Measurements from ENCODE around the gene TRMT13. TPM values are rescaled to one million over a fixed set of nuclear protein-coding genes. Genes with fewer than 3 reads are reported as not detected.

Gene TRMT13
- total RNA-seq, 2 donors from 2014 or later: 33.7 to 33.9 TPM

DNA sequence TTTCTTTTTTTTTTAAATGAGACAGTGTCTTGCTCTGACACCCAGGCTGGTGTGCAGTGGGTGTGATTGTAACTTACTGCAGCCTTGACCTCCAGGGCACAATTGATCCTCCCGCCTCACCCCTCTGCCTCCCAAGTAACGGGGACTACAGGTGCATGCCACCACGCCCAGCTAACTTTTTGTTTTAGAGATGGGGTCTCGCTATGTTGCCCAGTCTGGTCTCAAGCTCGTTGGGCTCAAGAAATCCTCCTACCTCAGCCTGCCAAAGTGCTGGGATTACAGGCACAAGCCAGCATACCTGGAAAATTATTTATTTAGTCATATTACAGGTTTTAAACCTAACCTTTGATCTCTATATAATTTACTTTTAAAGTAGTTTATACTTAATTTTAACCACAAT lies 31.7 kb downstream of the TRMT13 start:
- ATAC-seq (no peak), DNase-seq (no peak)
- Histone ChIP-seq H3K27me3 (no peaks in the 10 kb centered on the region), H3K27ac (no peak overlapping the region), H3K36me3 (replicated peaks in 1 of 2; ENCODE audit: insufficient read depth in 1 of 2, low read depth in 2 of 2) (no peaks in the 10 kb centered on the region), H3K4me1 (no peaks in the 10 kb centered on the region), H3K9me3 (no peaks in the 10 kb centered on the region), H3K4me3 (no peak overlapping the region)
- 85 to 92% methylated on average over 5 of the region's 5 CpGs for WGBS, 2 donors
- TF ChIP-seq, protein P1, sequence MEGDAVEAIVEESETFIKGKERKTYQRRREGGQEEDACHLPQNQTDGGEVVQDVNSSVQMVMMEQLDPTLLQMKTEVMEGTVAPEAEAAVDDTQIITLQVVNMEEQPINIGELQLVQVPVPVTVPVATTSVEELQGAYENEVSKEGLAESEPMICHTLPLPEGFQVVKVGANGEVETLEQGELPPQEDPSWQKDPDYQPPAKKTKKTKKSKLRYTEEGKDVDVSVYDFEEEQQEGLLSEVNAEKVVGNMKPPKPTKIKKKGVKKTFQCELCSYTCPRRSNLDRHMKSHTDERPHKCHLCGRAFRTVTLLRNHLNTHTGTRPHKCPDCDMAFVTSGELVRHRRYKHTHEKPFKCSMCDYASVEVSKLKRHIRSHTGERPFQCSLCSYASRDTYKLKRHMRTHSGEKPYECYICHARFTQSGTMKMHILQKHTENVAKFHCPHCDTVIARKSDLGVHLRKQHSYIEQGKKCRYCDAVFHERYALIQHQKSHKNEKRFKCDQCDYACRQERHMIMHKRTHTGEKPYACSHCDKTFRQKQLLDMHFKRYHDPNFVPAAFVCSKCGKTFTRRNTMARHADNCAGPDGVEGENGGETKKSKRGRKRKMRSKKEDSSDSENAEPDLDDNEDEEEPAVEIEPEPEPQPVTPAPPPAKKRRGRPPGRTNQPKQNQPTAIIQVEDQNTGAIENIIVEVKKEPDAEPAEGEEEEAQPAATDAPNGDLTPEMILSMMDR (IDR thresholded peaks at IDR 0.05): no peak
- TF ChIP-seq POLR2A (IDR thresholded peaks at IDR 0.05): no peak
- intact Hi-C loops (cut with DNase I): no loop called here

DNA sequence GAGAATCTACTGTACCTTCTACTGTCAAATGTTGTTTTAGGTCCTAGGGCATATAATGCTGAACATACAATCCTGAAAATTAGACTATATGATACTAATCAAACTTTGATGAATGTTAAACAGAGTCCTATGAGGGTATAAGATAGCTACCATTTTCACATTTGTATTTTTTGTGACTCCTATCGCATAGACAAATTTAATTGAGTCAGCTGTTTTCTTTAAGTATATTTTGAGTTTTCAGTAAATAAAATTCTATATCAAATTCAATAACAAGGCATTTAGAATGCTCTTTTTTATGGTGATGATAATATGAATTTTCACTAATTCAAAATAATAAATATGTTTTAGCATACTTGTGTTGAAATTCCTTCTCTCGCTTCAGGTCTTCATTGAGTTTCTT lies 35.1 kb downstream of the TRMT13 start:
- intact Hi-C loops (cut with DNase I): no loop called here
- WGBS, 2 donors: 91 to 100% methylated on average over 2 of the region's 2 CpGs
- H3K4me3 ChIP-seq: no peak overlapping the region
- DNase-seq (no peak), ATAC-seq (no peak)
- no peak overlapping the region for H3K27ac ChIP-seq
- H3K36me3 ChIP-seq (replicated peaks in 1 of 2; ENCODE audit: insufficient read depth in 1 of 2, low read depth in 2 of 2): no peaks in the 10 kb centered on the region
- no peaks in the 10 kb centered on the region for H3K4me1 ChIP-seq
- H3K9me3 ChIP-seq: no peaks in the 10 kb centered on the region
- no peaks in the 10 kb centered on the region for H3K27me3 ChIP-seq
- no peak for TF ChIP-seq POLR2A (IDR thresholded peaks at IDR 0.05)
- TF ChIP-seq, protein P1 (IDR thresholded peaks at IDR 0.05): no peak

GRCh38 chr1:100177295-100178041 lies 44.5 kb downstream of the TRMT13 start:
- Histone ChIP-seq H3K4me3 (no peak overlapping the region), H3K27ac (no peak overlapping the region), H3K4me1 (no peaks in the 10 kb centered on the region), H3K9me3 (no peaks in the 10 kb centered on the region), H3K27me3 (no peaks in the 10 kb centered on the region), H3K36me3 (replicated peaks in 1 of 2; ENCODE audit: insufficient read depth in 1 of 2, low read depth in 2 of 2) (no peaks in the 10 kb centered on the region)
- DNase-seq: no peak
- intact Hi-C loops (cut with DNase I): no loop called here
- TF ChIP-seq, protein P1 (IDR thresholded peaks at IDR 0.05): no peak
- no peak for TF ChIP-seq POLR2A (IDR thresholded peaks at IDR 0.05)
- ATAC-seq: no peak
- WGBS, 2 donors: 80 to 87% methylated on average over 4 of the region's 4 CpGs

DNA sequence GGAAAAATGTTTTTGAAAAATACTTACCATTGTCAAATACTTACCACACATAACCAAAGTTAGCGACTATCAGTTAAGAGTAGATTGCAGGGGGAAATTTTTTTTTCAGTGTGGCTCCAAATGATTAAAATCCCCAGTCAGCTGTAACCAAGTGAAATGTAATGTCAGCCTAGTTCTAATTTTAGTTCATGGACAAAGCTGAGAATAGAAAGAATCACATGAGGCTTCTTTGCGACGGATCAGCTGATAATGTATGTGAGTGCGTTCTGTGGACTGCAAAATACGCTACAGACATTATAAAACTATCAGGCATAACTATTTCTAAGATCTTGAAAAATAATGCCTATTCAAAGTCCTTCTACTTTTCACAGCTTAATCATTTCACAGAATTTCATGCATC lies 45.1 kb downstream of the TRMT13 start, which contains the start of gene LRRC39:
TSS of gene LRRC39 (minus strand) at position 166 of the 400 bp plus-strand sequence. CDS start 9,740 bp downstream, outside the sequence.
- 63 to 71% methylated on average over 5 of the region's 5 CpGs for WGBS, 2 donors
- no peak within 1 kb of the TSS for H3K27ac ChIP-seq
- no peaks in the 10 kb centered on the region for H3K27me3 ChIP-seq
- ATAC-seq (no peak), DNase-seq (no peak)
- H3K4me1 ChIP-seq: no peaks in the 10 kb centered on the region
- TF ChIP-seq POLR2A (IDR thresholded peaks at IDR 0.05): no peak
- TF ChIP-seq, protein P1 (IDR thresholded peaks at IDR 0.05): no peak
- intact Hi-C loops (cut with DNase I): no loop called here
- no peak within 1 kb of the TSS for H3K4me3 ChIP-seq
- H3K36me3 ChIP-seq (replicated peaks in 1 of 2; ENCODE audit: insufficient read depth in 1 of 2, low read depth in 2 of 2): no peaks in the 10 kb centered on the region
- no peaks in the 10 kb centered on the region for H3K9me3 ChIP-seq

- intact Hi-C loops (cut with DNase I): no loop called here
- 87 to 88% methylated on average over 4 of the region's 4 CpGs for WGBS, 2 donors
- H3K9me3 ChIP-seq: no peaks in the 10 kb centered on the region
- no peak overlapping the region for H3K4me3 ChIP-seq
- no peak overlapping the region for H3K27ac ChIP-seq
- DNase-seq (no peak), ATAC-seq (no peak)
- no peak for TF ChIP-seq POLR2A (IDR thresholded peaks at IDR 0.05)
- TF ChIP-seq, protein P1 (IDR thresholded peaks at IDR 0.05): no peak
- H3K36me3 ChIP-seq (replicated peaks in 1 of 2; ENCODE audit: insufficient read depth in 1 of 2, low read depth in 2 of 2): no peaks in the 10 kb centered on the region
- no peaks in the 10 kb centered on the region for H3K27me3 ChIP-seq
- H3K4me1 ChIP-seq: peaks cover 6% of the 10 kb centered on the region
Measured at GRCh38 chr1:100183370-100183769, 50.4 kb downstream of the TRMT13 start.

Measured in body of pancreas (tissue), 4 donors.